ENCODE data around the gene LAX1. TPM values are rescaled to one million over a fixed set of nuclear protein-coding genes. Genes with fewer than 3 reads are reported as not detected.
"Not testable (repeated sequence)": the region's sequence is repeated elsewhere in the genome, so short reads cannot be mapped to it uniquely, and the experiment has no call there.

The LAX1 gene
- total and polyA plus RNA-seq, 7 donors: 0.60 to 3.6 (median 0.95) TPM; not detected in 3

DNA sequence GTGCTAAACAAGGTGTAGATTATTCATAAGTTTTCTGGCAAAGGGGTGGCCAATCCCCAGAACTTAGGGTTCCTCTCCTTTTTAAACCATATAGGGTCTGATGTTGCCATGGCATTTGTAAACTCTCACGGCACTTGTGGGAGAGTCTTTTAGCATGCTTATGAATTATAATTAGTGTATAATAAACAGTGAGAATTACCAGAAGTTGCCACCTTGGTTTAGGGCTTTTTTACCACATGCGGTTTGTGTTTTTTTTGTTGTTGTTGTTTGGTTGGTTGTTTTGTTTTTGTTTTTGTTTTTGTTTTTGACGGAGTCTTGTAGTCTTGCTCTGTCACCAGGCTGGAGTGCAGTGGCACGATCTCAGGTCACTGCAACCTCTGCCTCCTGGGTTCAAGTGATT, 8.9 kb upstream of the LAX1 start:
- peaks cover 0 to 4% (median 4%) of the 10 kb centered on the region in 4 donors for H3K4me1 ChIP-seq
- H3K9me3 ChIP-seq: no peaks in the 10 kb centered on the region
- no peaks in the 10 kb centered on the region for H3K36me3 ChIP-seq
- H3K4me3 ChIP-seq: no peak overlapping the region
- no peaks in the 10 kb centered on the region for H3K27me3 ChIP-seq
- intact Hi-C loops (cut with DNase I): no loop called here
- no peak overlapping the region for H3K27ac ChIP-seq
- no peak for DNase-seq
- TF ChIP-seq, protein P1, sequence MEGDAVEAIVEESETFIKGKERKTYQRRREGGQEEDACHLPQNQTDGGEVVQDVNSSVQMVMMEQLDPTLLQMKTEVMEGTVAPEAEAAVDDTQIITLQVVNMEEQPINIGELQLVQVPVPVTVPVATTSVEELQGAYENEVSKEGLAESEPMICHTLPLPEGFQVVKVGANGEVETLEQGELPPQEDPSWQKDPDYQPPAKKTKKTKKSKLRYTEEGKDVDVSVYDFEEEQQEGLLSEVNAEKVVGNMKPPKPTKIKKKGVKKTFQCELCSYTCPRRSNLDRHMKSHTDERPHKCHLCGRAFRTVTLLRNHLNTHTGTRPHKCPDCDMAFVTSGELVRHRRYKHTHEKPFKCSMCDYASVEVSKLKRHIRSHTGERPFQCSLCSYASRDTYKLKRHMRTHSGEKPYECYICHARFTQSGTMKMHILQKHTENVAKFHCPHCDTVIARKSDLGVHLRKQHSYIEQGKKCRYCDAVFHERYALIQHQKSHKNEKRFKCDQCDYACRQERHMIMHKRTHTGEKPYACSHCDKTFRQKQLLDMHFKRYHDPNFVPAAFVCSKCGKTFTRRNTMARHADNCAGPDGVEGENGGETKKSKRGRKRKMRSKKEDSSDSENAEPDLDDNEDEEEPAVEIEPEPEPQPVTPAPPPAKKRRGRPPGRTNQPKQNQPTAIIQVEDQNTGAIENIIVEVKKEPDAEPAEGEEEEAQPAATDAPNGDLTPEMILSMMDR (IDR thresholded peaks at IDR 0.05): no peak
- TF ChIP-seq POLR2A (IDR thresholded peaks at IDR 0.05) (no peak), POLR2AphosphoS5 (IDR thresholded peaks at IDR 0.05) (no peak)
- WGBS, 2 donors: 85 to 90% methylated on average over 4 of the region's 4 CpGs

DNA sequence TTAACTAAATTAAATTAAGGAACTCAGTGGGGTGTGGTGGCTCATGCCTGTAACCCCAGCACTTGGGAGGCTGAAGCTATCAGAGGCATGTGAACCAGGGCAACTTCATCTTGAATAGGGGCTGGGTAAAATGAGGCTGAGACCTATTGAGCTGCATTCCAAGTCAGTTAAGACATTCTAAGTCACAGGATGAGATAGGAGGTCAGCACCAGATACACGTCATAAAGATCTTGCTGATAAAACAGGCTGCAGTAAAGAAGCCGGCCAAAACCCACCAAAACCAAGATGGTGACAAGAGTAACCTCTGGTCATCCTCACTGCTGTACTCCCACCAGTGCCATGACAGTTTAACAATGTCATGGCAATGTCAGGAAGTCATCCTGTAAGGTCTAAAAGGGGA, 6.2 kb upstream of the LAX1 start:
- WGBS, 2 donors: 80 to 84% methylated on average over 2 of the region's 2 CpGs
- DNase-seq; H3K27me3 ChIP-seq; intact Hi-C loops (cut with DNase I); H3K4me3 ChIP-seq; H3K4me1 ChIP-seq; H3K9me3 ChIP-seq; H3K36me3 ChIP-seq; H3K27ac ChIP-seq: not testable (repeated sequence)

DNA sequence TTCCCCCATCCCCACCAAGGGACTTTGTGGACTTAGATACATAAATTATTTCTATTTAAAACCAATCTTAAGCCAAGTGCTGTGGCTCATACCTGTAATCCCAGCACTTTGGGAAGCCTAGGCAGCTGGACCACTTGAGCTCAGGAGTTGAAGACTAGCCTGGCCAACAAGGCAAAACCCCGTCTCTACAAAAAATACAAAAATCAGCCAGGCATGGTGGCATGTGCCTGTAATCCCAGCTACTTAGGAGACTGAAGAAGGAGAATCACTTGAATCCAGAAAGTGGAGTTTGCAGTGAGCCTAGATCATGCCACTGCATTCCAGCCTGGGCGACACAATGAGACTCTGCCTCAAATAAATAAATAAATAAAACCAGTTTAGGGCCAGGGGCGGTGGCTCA, 4.5 kb upstream of the LAX1 start:
- 93 to 96% methylated on average over 3 of the region's 3 CpGs for WGBS, 2 donors
- Histone ChIP-seq H3K9me3 (no peaks in the 10 kb centered on the region), H3K4me3 (no peak overlapping the region), H3K4me1 (no peaks in the 10 kb centered on the region), H3K36me3 (no peaks in the 10 kb centered on the region), H3K27me3 (no peaks in the 10 kb centered on the region), H3K27ac (no peak overlapping the region)
- TF ChIP-seq, protein P1 (IDR thresholded peaks at IDR 0.05): no peak
- TF ChIP-seq POLR2AphosphoS5 (IDR thresholded peaks at IDR 0.05) (no peak), EP300 (IDR thresholded peaks at IDR 0.05) (no peak), POLR2A (IDR thresholded peaks at IDR 0.05) (no peak)
- intact Hi-C loops (cut with DNase I): no loop called here
- DNase-seq: no peak

DNA sequence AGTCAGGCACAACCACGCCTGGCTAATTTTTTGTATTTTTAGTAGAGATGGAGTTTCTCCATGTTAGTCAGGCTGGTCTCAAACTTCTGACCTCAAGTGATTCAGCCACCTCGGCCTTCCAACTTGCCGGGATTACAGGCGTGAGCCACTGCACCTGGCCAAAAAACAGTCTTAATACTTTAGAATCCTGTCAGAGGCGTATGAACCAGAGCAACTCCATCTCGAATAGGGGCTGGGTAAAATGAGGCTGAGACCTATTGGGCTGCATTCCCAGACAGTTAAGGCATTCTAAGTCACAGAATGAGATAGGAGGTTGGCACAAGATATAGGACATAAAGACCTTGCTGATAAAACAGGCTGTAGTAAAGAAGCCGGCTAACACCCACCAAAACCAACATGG, 3.0 kb upstream of the LAX1 start:
- WGBS, 2 donors: 94 to 96% methylated on average over 7 of the region's 7 CpGs
- intact Hi-C loops (cut with DNase I); H3K27ac ChIP-seq: not testable (repeated sequence)

DNA sequence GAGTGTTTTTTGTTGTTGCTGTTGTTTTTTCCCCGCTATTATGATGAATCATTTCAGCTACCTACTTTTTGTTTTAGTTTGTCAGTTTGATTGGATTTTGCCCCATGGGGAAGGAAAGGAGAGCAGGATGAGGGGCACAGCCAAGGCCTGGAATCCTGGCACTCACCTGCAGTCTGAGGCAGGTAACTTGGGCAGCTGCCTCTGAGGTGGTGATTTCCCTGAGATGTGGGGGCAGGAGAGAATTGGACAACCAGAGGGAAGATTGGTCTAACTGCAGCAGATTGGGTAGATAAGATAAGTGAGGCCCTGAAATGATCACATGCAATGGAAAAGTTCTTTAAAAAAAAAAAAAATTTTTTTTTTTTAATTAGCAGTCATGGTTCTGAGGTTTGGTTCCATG, 1.5 kb upstream of the LAX1 start:
- Histone ChIP-seq H3K27ac (no peak overlapping the region), H3K36me3 (no peaks in the 10 kb centered on the region), H3K4me3 (no peak overlapping the region), H3K27me3 (no peaks in the 10 kb centered on the region), H3K4me1 (peaks cover 0 to 1% (median 0%) of the 10 kb centered on the region in 4 donors), H3K9me3 (no peaks in the 10 kb centered on the region)
- WGBS, 2 donors: 92 to 96% methylated on average over 1 of the region's 1 CpG
- intact Hi-C loops (cut with DNase I): no loop called here
- DNase-seq: no peak
- TF ChIP-seq POLR2A (IDR thresholded peaks at IDR 0.05) (no peak), EP300 (IDR thresholded peaks at IDR 0.05) (no peak), POLR2AphosphoS5 (IDR thresholded peaks at IDR 0.05) (no peak)
- TF ChIP-seq, protein P1 (IDR thresholded peaks at IDR 0.05): no peak

More for the DNA sequence above, 3.0 kb upstream of the LAX1 start:
- DNase-seq, H3K36me3 ChIP-seq, H3K27me3 ChIP-seq, H3K4me1 ChIP-seq, H3K4me3 ChIP-seq, H3K9me3 ChIP-seq: not testable (repeated sequence)

Measured in sigmoid colon (tissue), 7 donors.